ENCODE results near the gene RBM47.

GRCh38 chr4:40621229-40621591, 8.5 kb downstream of the RBM47 start:
- TF ChIP-seq, protein P1, sequence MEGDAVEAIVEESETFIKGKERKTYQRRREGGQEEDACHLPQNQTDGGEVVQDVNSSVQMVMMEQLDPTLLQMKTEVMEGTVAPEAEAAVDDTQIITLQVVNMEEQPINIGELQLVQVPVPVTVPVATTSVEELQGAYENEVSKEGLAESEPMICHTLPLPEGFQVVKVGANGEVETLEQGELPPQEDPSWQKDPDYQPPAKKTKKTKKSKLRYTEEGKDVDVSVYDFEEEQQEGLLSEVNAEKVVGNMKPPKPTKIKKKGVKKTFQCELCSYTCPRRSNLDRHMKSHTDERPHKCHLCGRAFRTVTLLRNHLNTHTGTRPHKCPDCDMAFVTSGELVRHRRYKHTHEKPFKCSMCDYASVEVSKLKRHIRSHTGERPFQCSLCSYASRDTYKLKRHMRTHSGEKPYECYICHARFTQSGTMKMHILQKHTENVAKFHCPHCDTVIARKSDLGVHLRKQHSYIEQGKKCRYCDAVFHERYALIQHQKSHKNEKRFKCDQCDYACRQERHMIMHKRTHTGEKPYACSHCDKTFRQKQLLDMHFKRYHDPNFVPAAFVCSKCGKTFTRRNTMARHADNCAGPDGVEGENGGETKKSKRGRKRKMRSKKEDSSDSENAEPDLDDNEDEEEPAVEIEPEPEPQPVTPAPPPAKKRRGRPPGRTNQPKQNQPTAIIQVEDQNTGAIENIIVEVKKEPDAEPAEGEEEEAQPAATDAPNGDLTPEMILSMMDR (conservative IDR thresholded peaks at IDR 0.05; ENCODE audit: low read depth, low read length): no peak
- TF ChIP-seq EZH2 (IDR thresholded peaks at IDR 0.05; ENCODE audit: borderline replicate concordance, low read depth, low read length, poor library complexity, severe bottlenecking): no peak
